SJSA1 (cell line): ENCODE data around the gene LRRC8C. TPM values are rescaled to one million over a fixed set of nuclear protein-coding genes. Genes with fewer than 3 reads are reported as not detected.
"Not testable (repeated sequence)": the region's sequence is repeated elsewhere in the genome, so short reads cannot be mapped to it uniquely, and the experiment has no call there.

Experiments
- DNase-seq, 2 experiments: peaks; one replicate each; pipeline ENCODE4 v3.0.0-alpha.2; 2015 to 2020; ENCODE audit warnings: low spot score in 2 of 2, low read depth in 1 of 2
- H3K27ac ChIP-seq: fragments of 250-450 bp; sonication (Bioruptor Pico); 2 replicates; pipeline ENCODE4 v1.5.1; 2020; ENCODE audit warnings: mild to moderate bottlenecking, moderate library complexity
- H3K27me3 ChIP-seq: fragments of 250-450 bp; sonication (Bioruptor Pico); replicated peaks from 2 replicates; pipeline ENCODE4 v1.5.1; 2020; ENCODE audit warnings: mild to moderate bottlenecking, moderate library complexity
- H3K36me3 ChIP-seq: fragments of 250-450 bp; sonication (Bioruptor Pico); 2 replicates; pipeline ENCODE4 v1.5.1; 2020; ENCODE audit warnings: mild to moderate bottlenecking
- H3K4me1 ChIP-seq: fragments of 250-450 bp; sonication (Bioruptor Pico); replicated peaks from 2 replicates; pipeline ENCODE4 v1.6.1; 2021; ENCODE audit warnings: mild to moderate bottlenecking
- H3K4me3 ChIP-seq: fragments of 250-450 bp; sonication (Bioruptor Pico); 2 replicates; pipeline ENCODE4 v1.5.1; 2020; ENCODE audit warnings: mild to moderate bottlenecking
- H3K9me3 ChIP-seq: fragments of 250-450 bp; sonication (Bioruptor Pico); replicated peaks from 2 replicates; pipeline ENCODE4 v1.5.1; 2020; ENCODE audit warnings: mild to moderate bottlenecking
- total RNA-seq: library from RNA; depleted of rRNA; stranded (reverse); fragments of >200 nt; shearing (Covaris generic); gene quantifications from 2 replicates; pipeline ENCODE4 v1.2.3, GENCODE V29; 2014; rRNA removed

The LRRC8C gene
- total RNA-seq, result 11.1 and 16.0 TPM in 2 replicates

- DNase-seq, result peak; percentile 84 to 87
- Histone ChIP-seq H3K27me3 (no peaks in the 10 kb centered on the region), H3K9me3 (peaks cover 3% of the 10 kb centered on the region; the same call in 1 of the 2 replicates), H3K36me3 (peaks cover 8% of the 10 kb centered on the region), H3K4me1 (peaks cover 36% of the 10 kb centered on the region), H3K4me3 (peak within 1 kb of the TSS; percentile 99), H3K27ac (peak within 1 kb of the TSS; percentile 87)
These were observed at the start of gene LRRC8C for GRCh38 chr1:89632657-89633247. LRRC8C (plus strand) TSS chr1:89633120; CDS start chr1:89686474, 53,354 bp downstream.

GRCh38 chr1:89584211-89584610 is 48.7 kb upstream of the LRRC8C start:
- no peak for DNase-seq
- H3K36me3 ChIP-seq, result no peaks in the 10 kb centered on the region
- H3K27ac ChIP-seq, result no peak overlapping the region
- H3K9me3 ChIP-seq, result no peaks in the 10 kb centered on the region
- no peak overlapping the region for H3K4me3 ChIP-seq
- no peaks in the 10 kb centered on the region; the same call in 1 of the 2 replicates for H3K27me3 ChIP-seq
- H3K4me1 ChIP-seq, result no peaks in the 10 kb centered on the region

DNA sequence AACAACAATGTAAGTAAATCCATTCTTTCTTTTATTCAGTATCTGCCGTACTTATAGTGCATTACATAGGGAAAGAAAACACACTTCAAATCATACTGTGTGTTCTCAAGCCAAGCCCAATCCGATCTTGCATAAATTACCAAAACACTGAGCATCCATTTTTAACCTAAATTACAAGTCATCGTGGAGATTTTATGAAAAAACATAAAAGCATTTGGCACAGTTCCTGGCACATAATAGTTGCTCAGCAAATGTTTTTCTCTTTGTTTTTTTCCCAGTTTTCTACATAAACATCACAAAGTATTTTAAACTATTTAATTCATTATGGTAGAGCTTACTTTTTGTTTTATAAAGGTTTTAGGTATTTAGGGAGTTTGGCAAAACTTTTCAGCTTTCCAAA is 48.1 kb upstream of the LRRC8C start:
- H3K4me3 ChIP-seq, result no peak overlapping the region
- no peaks in the 10 kb centered on the region for H3K9me3 ChIP-seq
- no peak overlapping the region for H3K27ac ChIP-seq
- no peaks in the 10 kb centered on the region; the same call in 1 of the 2 replicates for H3K27me3 ChIP-seq
- H3K36me3 ChIP-seq, result no peaks in the 10 kb centered on the region
- no peak for DNase-seq
- H3K4me1 ChIP-seq, result no peaks in the 10 kb centered on the region

DNA sequence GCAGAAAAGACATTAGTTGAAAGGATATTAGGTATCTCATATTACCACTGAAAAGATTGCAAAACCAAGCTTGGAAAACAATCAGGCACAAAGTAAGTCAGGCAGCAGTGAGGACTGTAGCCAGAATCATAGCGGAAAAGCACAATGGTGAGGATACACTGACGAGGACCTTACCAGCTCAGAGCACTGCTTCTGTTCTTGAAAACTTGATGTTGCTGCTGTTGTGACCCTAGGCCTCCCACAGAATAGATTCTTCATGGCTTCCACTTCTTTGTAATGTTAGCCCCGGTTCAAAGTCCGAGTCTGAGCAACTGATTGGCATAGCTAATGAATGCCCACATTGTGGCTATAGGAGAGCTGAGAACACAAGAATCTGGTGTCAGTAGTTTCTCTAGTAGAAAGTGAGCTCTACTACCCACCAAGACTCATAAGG is 45.2 kb upstream of the LRRC8C start:
- Histone ChIP-seq H3K4me1 (no peaks in the 10 kb centered on the region), H3K27me3 (no peaks in the 10 kb centered on the region; the same call in 1 of the 2 replicates), H3K27ac (no peak overlapping the region), H3K4me3 (no peak overlapping the region), H3K36me3 (no peaks in the 10 kb centered on the region), H3K9me3 (no peaks in the 10 kb centered on the region)
- no peak for DNase-seq

GRCh38 chr1:89588480-89588879 is 44.4 kb upstream of the LRRC8C start:
- no peaks in the 10 kb centered on the region; the same call in 1 of the 2 replicates for H3K27me3 ChIP-seq
- no peak overlapping the region for H3K27ac ChIP-seq
- H3K4me1 ChIP-seq, result peaks cover 1% of the 10 kb centered on the region; the same call in 1 of the 2 replicates
- no peak for DNase-seq
- H3K36me3 ChIP-seq, result no peaks in the 10 kb centered on the region
- H3K4me3 ChIP-seq, result no peak overlapping the region
- no peaks in the 10 kb centered on the region for H3K9me3 ChIP-seq

DNA sequence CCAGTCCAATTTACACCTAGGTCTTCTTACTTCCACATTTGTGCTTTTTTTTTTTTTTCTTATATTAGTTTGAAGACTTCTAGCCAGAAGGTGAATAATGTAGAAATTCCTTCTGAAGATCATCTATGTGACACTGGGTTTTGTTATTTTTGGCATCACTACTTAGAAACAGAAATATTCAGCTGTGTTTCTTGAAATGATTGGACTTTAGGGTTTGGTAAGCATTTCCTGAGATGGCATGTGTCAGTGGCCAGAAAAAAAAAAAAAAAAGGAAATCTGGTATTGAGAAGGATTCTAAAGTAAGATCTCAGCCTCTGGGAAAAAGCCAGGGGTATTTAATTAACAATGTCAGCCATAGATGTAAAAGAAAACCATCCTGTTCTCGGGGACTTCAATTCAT is 43.4 kb upstream of the LRRC8C start:
- H3K27ac ChIP-seq, result no peak overlapping the region
- H3K4me3 ChIP-seq, result no peak overlapping the region
- no peaks in the 10 kb centered on the region for H3K36me3 ChIP-seq
- no peak for DNase-seq
- no peaks in the 10 kb centered on the region for H3K9me3 ChIP-seq
- no peaks in the 10 kb centered on the region; the same call in 1 of the 2 replicates for H3K27me3 ChIP-seq
- peaks cover 11% of the 10 kb centered on the region for H3K4me1 ChIP-seq

- no peak overlapping the region for H3K4me3 ChIP-seq
- peaks cover 18% of the 10 kb centered on the region for H3K4me1 ChIP-seq
- no peak for DNase-seq
- H3K27ac ChIP-seq, result no peak overlapping the region
- no peaks in the 10 kb centered on the region for H3K9me3 ChIP-seq
- no peaks in the 10 kb centered on the region for H3K36me3 ChIP-seq
- no peaks in the 10 kb centered on the region for H3K27me3 ChIP-seq
These were observed 42.4 kb upstream of the LRRC8C start for GRCh38 chr1:89590341-89591080.

GRCh38 chr1:89592861-89593302 is 40.0 kb upstream of the LRRC8C start:
- H3K4me1 ChIP-seq, result peaks cover 18% of the 10 kb centered on the region
- not testable (repeated sequence) for H3K27me3 ChIP-seq, H3K27ac ChIP-seq, DNase-seq, H3K9me3 ChIP-seq, H3K36me3 ChIP-seq, H3K4me3 ChIP-seq

DNA sequence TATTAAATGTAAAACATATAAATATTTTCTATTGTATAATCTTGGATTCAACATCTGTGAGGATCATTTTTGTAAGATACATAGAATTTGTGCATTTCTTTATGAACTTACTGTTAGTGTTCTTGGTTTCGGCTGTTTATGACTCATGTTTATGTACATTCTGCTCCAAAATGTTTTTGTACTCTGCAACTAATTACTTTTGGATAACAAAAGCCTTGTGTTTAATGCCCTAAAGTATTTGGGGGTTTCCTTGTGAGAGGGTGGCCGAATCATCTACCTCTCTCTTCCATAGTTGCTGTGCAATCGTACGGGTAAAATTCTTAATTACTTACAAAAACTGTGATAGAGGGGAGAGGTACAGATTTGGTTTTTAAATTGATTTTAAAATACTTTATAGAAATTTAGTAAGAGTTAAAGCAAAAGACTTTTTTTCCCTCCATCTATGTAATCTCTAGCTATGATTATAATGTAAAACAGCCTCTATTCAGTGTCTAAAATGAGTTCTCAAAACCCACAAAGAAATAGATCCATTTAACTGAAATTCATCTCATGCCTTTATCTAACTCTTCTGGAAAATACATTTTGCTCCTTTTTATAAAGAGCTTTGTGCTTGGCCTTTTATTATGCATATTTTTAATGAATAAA is 38.7 kb upstream of the LRRC8C start:
- Histone ChIP-seq H3K27me3 (no peaks in the 10 kb centered on the region), H3K9me3 (no peaks in the 10 kb centered on the region; the same call in 1 of the 2 replicates), H3K4me3 (no peak overlapping the region), H3K27ac (no peak overlapping the region), H3K36me3 (no peaks in the 10 kb centered on the region), H3K4me1 (peaks cover 18% of the 10 kb centered on the region)
- DNase-seq, result peak in 1 of 2 experiments; percentile 19

- no peaks in the 10 kb centered on the region; the same call in 1 of the 2 replicates for H3K9me3 ChIP-seq
- H3K36me3 ChIP-seq, result no peaks in the 10 kb centered on the region
- H3K4me1 ChIP-seq, result peaks cover 18% of the 10 kb centered on the region
- H3K27ac ChIP-seq, result no peak overlapping the region
- DNase-seq, result no peak
- H3K27me3 ChIP-seq, result no peaks in the 10 kb centered on the region
- H3K4me3 ChIP-seq, result no peak overlapping the region
These were observed 36.2 kb upstream of the LRRC8C start for GRCh38 chr1:89596698-89597097.

DNA sequence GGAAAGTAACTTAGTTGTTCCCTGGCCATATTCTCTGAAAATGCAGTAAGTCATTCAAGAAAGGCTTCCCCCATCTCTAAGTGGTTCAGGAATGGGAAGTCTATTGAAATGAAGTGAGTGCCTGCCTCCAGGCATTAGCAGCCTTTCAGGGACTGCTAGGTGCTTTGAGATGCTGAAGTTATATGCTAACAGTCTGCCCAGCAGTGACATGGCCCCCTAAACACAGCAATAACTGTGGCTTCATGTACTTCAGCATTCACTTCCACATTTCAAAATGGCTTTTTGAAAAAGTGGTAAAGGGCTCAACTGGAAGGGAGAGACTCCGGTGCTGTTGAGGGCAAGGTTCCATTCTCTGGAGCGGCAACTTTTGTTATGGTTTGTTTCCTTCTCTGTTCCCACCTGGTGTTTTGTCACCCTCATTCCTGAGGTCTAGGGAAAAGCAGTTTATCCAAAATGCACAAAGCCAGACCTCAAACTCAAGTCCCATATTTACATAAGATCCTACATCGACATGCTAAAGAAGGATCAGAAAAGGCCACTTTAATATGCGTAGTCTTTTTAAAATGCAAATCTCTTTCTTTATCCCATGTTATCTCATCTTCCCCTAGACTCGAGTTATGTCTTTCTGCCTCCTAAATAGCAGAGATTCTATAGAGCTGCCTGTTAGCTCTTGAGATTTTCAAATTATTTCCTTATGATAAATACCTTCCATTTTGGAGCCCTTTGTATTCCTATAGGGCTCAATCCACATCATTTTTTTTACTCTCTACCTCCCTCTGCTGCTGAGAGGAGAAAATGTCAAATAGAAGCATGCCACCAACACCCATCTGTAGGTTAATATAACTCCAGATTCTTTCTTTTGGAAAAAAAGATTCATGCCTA is 34.2 kb upstream of the LRRC8C start:
- no peak overlapping the region for H3K4me3 ChIP-seq
- H3K36me3 ChIP-seq, result no peaks in the 10 kb centered on the region
- H3K27me3 ChIP-seq, result no peaks in the 10 kb centered on the region
- no peaks in the 10 kb centered on the region; the same call in 1 of the 2 replicates for H3K9me3 ChIP-seq
- peak in 1 of 2 experiments; percentile 42 for DNase-seq
- peaks cover 18% of the 10 kb centered on the region for H3K4me1 ChIP-seq
- H3K27ac ChIP-seq, result no peak overlapping the region

- Histone ChIP-seq H3K9me3 (no peaks in the 10 kb centered on the region; the same call in 1 of the 2 replicates), H3K27me3 (no peaks in the 10 kb centered on the region), H3K36me3 (no peaks in the 10 kb centered on the region), H3K4me1 (peaks cover 18% of the 10 kb centered on the region), H3K4me3 (no peak overlapping the region), H3K27ac (no peak overlapping the region)
- no peak for DNase-seq
These were observed 33.6 kb upstream of the LRRC8C start for GRCh38 chr1:89599332-89599630.
